ENCODE data around the gene TNIK.

TNIK gene

DNA sequence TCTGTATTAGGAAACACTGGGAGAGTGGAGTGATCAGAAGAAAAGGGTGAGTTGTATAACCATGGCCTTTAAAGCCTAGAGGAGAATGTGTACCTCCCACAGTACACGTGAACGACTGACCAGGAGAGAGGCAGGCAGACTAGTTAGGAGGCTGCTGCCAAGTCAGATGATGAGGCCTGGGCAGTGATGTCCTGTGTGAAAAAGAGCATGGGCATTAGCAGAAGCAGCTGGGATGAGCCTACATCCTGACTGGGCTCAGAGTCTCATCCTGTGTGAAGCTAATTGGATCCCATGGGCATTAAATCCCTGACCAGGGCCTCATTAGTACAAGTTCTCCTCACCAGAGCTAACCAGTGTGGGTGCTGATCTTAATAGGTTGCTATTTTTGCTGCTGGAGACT is 344.5 kb downstream of the TNIK start:
- DNase-seq, result no peak

- DNase-seq, result peak; percentile 32
These were observed 346.5 kb downstream of the TNIK start for GRCh38 chr3:171113716-171114115.

DNA sequence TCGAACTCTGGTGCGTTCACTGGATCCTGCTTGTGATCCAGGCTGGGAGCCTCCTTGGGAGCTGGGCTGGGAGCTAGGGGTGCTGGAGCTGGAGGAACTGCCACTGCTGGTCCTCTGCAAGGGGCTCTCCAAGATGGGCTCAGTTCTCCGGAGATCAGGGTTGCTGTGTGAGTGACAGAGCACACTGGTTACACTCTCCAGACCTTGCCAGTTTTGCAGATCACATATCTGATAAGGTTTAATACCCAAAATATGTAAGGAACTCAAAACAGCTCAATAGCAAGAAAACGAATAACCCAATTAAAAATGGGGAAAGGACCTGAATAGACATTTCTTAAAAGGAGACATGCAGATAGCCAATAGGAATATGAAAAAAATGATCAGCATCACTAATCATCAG is 349.5 kb downstream of the TNIK start:
- DNase-seq, result no peak

DNA sequence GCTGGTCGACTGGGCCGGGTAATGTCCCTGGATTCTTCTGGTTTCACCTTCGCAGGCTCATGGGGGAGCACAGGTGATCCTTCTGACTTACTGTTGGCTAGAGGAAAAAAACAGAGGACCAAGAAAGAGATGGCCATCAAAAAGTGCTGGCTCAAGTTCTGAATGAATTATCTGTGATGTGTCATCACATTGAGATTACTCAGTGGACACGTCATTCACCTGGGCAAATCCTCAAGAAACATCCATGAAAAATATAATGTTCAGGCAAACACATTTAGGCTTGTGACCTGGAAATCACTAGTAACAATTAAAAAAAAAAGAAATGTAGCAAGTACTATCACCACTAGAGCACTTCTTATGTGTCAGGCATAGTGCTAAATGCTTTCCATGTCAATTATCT is 352.1 kb downstream of the TNIK start:
- no peak for DNase-seq

GRCh38 chr3:171103185-171103584 is 357.0 kb downstream of the TNIK start:
- DNase-seq, result no peak

- no peak for DNase-seq
These were observed 358.1 kb downstream of the TNIK start for GRCh38 chr3:171101982-171102641.

DNA sequence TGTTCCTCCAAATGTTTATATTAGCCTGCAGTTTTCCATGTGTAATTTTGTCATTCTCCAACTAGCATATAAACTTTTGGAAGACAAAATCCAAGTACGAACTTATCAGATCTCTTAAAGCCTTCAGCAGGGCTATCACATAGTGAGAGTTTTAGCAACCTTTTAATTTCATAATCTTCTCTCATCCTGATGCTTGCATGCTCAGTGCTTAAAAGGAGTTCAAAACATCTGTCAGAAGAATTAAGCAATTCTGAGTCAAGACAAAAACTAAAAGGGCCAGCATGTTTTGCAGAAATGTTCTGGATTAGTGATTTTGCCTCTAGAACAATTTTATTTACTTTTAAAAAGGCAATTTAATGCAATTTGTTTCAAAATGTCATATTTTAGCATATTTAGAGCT is 360.3 kb downstream of the TNIK start:
- DNase-seq, result no peak

DNA sequence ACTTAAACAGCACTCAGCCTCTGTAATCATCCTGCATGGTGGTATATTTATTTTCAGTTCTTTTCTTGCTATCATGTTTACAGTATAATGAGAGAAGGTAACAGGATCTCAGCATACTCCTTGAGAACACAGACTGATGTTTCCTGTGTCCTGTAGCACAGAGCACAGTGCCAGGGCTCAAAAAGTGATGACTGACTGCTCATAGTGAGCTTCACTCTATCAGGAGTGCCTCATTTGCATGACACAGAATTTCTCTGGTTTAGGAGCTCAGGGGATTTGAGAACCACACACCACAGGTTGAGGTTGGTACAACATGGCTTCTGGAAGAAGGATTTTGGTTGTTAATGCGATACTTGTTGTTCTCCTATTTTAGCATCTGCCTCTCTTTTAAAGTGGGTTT is 365.1 kb downstream of the TNIK start:
- no peak for DNase-seq

DNA sequence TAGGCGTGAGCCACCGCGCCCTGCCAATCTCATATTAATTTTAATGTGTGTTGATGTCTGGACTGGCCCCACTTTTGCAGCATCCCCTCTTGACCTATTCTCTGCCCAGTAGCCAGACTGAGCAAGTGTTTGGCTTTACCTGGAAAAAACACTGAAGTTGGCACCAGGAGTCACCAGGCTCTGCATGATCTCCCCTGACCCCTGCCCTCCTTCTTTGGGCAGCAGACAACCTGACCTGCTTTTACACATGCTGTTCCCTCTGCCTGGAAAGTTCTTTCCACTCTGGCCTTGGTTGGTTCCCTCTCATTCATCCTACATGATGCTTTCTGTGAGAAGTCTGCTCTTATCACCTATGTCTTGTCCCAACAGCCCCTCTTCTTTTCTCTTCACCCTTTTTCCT is 365.8 kb downstream of the TNIK start:
- DNase-seq, result no peak

- DNase-seq, result no peak
These were observed 366.7 kb downstream of the TNIK start for GRCh38 chr3:171093462-171093861.

DNA sequence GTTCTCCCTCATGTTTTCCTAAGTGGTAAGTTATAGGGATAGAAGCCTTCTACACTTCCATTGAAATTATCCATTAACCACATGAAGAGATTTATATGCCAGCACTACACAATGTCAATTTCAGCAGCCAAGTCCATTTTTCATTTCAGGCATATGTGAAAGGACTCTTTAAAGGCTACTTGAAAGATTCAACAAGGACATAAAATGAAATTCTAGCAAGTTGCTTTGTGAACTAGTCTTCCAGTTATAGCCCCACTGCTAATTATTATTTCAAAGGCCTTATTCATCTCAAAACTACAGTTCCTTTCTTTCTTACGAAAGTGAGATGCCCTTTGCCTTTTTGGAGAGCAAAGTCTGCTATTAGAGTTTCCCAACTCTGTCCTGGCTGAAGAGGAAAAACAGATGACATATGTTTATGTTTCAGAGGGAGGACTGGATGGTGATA is 367.7 kb downstream of the TNIK start:
- no peak for DNase-seq

GRCh38 chr3:171090321-171090720 is 369.9 kb downstream of the TNIK start:
- no peak for DNase-seq

DNA sequence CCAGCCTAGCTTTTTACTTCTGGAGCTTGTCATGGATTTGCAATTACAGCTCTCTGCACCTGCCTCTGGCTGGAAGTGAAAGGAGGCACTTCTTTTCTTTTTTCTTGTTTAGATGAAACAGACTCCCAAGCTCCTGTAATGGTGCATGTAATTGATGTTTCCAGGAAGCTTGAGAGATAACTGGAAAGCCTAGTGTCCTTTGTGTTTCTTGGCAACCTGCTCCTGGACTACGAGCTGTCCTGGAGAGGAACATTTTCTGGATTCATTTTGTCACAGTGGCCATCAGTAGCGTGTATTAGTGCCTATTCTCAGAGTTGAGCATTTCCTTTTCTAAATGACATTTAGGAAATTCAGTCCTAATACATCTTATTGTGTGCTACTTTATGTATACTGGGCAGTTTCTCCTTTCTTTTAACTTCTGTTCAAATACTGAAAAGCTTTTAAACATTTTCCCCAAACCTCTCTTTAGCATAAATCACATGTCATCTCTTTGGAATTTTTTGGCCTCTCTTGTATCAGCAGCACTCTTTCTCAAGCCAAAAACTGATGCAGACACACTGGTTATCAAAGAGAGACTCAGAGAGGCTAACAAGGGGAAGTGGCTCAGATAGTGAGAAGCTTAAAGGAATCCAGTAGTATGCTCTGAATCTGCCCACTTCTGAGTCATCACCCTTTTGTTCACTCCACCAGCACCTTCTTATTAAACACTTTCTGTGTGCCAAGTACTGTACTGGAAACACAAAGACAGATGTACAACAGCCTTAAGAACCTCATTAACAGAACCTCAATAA is 371.0 kb downstream of the TNIK start:
- peak; percentile 54 for DNase-seq

DNA sequence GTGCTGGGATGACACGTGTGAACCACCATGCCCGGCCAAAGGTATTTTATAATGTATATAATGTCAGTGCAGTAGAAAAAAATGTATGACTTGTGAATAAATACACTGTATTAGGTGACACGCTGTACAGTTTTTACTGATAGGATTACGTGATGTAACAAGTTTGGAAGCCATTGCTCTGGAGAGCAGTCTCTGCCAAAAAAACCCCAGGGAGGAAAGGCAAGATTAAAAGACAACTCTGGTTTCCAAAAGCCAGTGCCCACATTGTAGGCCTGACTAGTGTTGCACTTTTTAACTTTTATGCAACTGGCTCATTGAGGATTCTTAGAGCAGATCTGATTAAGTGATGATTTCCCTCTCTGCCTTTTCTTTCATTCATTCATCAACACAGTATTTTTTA is 371.7 kb downstream of the TNIK start:
- DNase-seq, result no peak

GRCh38 chr3:171086914-171087313 is 373.3 kb downstream of the TNIK start:
- DNase-seq, result no peak

DNA sequence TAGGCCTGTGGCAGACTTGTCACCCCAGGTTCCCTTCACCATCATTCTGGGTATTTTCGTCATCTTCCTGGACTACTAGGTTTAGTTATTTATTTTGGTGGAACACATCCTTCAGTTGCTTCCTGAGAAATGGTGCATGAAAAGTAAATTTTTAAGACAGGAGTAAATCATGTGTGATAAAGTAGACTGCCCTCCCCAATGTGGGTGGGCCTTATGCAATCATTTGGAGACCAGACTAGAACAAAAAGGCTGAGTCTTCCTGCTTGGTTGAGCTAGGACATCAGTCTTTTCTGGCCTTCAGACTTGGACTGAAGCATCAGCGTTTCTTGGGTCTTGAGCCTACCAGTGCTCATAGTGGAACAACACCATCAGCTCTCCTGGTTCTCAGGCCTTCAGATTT is 382.9 kb downstream of the TNIK start:
- no peak for DNase-seq

- peak; percentile 18 for DNase-seq
These were observed 387.8 kb downstream of the TNIK start for GRCh38 chr3:171072432-171072831.

- no peak for DNase-seq
These were observed 391.5 kb downstream of the TNIK start for GRCh38 chr3:171068658-171069057.

- no peak for DNase-seq
These were observed 394.0 kb downstream of the TNIK start for GRCh38 chr3:171066206-171066605.

- DNase-seq, result no peak
These were observed 394.5 kb downstream of the TNIK start for GRCh38 chr3:171065732-171066131.

DNA sequence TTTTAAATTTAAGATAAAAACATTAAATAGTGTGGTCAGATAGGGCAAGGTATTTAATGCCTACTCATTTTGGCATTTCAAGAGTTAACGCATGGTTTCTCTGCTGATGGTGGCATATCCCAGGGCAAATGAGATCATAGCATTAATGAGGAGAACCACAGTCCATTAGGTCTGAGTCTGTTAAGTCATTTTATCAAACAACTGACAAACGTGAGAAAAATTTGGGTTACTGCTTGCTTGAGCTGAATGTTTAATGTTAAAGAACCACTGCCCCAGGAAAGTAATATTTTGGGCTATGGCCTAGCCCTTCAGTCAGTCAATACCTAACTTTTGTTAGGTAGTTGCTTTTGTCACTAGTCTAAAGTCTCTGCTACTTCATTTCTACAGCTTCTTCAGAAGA is 395.7 kb downstream of the TNIK start:
- DNase-seq, result no peak

- DNase-seq, result no peak
These were observed 398.5 kb downstream of the TNIK start for GRCh38 chr3:171061749-171062148.

GRCh38 chr3:171059978-171060377 is 400.2 kb downstream of the TNIK start:
- no peak for DNase-seq

- DNase-seq, result no peak
These were observed 401.2 kb downstream of the TNIK start for GRCh38 chr3:171058873-171059603.

All from hematopoietic multipotent progenitor cell treated with erythropoietin and hydrocortisone succinate and interleukin-3 and kit ligand, for 4 days (in vitro differentiated cells).